ENCODE data around the gene SPDEF.

Gene SPDEF

GRCh38 chr6:34589691-34590090, 33.6 kb upstream of the SPDEF start:
- peaks cover 13% of the 10 kb centered on the region for H3K4me1 ChIP-seq (ENCODE audit: control insufficient read depth, insufficient read depth, low read depth, low read length)
- peaks cover 27 to 40% of the 10 kb centered on the region in 2 experiments for H3K36me3 ChIP-seq (ENCODE audit: control insufficient read depth in 1 of 2, insufficient read depth in 2 of 2, low read depth in 1 of 2, low read length in 2 of 2)
- H3K27ac ChIP-seq (ENCODE audit: low read length, poor library complexity, severe bottlenecking) = no peak overlapping the region
- DNase-seq = no peak
- no peak overlapping the region for H2BK15ac ChIP-seq (ENCODE audit: low read depth, poor library complexity, severe bottlenecking)
- H2BK120ac ChIP-seq (ENCODE audit: low read depth, low read length) = no peak overlapping the region
- peaks cover 72% of the 10 kb centered on the region for H3K79me1 ChIP-seq (replicated peaks; ENCODE audit: low read length, poor library complexity, severe bottlenecking)
- H2BK5ac ChIP-seq (ENCODE audit: low read depth, low read length, poor library complexity, severe bottlenecking) = no peak overlapping the region
- H4K91ac ChIP-seq (ENCODE audit: low read length) = no peak overlapping the region
- no peak overlapping the region for H3K9ac ChIP-seq (ENCODE audit: low read length)
- no peak overlapping the region for H3K23ac ChIP-seq (ENCODE audit: low read length in 2 of 2)
- H3K18ac ChIP-seq (ENCODE audit: low read depth in 1 of 2, low read length in 2 of 2) = no peak overlapping the region
- no peak overlapping the region for H3K4me2 ChIP-seq (ENCODE audit: low read length, poor library complexity, severe bottlenecking)
- 84% methylated on average over 4 of the region's 5 CpGs for WGBS
- no peak overlapping the region for H3K14ac ChIP-seq (ENCODE audit: low read length in 2 of 2)
- no peak overlapping the region for H4K8ac ChIP-seq (ENCODE audit: low read length)
- no peaks in the 10 kb centered on the region for H3K27me3 ChIP-seq (ENCODE audit: control insufficient read depth in 1 of 2, insufficient read depth in 1 of 2, low read length in 2 of 2)
- H2AFZ ChIP-seq (ENCODE audit: low read depth, low read length) = no peak overlapping the region
- no peak overlapping the region for H2BK12ac ChIP-seq (ENCODE audit: low read length in 2 of 2)
- H3K4ac ChIP-seq (ENCODE audit: low read depth in 1 of 2, low read length in 2 of 2) = no peak overlapping the region
- H3K4me3 ChIP-seq (ENCODE audit: insufficient read depth in 1 of 2, low read depth in 1 of 2, low read length in 2 of 2) = no peak overlapping the region
- no peaks in the 10 kb centered on the region for H3K9me3 ChIP-seq (ENCODE audit: control insufficient read depth, low read length)
- no peak overlapping the region for H2AK5ac ChIP-seq (ENCODE audit: low read length, severe bottlenecking)

DNA sequence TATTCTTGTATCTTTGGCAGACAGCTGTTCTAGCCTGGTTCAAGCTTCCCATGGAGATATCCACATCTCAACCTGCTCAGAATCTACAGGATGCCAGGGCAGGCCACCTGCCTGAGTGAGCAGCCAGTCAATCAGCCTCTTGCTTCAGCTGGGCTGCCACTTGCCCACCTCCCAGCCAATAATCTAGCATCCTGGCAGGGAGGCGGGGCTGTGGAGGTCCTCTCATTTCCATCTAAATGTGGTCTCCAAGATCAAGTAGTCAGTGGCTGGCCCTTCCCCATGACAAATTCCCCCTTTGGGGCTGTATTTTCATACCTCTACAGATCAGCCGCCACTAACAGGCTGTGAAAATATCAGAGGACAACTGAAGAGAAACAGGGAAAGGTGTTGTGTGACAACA, 33.0 kb upstream of the SPDEF start:
- H3K4ac ChIP-seq (ENCODE audit: low read depth in 1 of 2, low read length in 2 of 2) = no peak overlapping the region
- H3K9ac ChIP-seq (ENCODE audit: low read length) = no peak overlapping the region
- no peak overlapping the region for H2BK15ac ChIP-seq (ENCODE audit: low read depth, poor library complexity, severe bottlenecking)
- no peak overlapping the region for H3K27ac ChIP-seq (ENCODE audit: low read length, poor library complexity, severe bottlenecking)
- H2AK5ac ChIP-seq (ENCODE audit: low read length, severe bottlenecking) = no peak overlapping the region
- no peaks in the 10 kb centered on the region for H3K27me3 ChIP-seq (ENCODE audit: control insufficient read depth in 1 of 2, insufficient read depth in 1 of 2, low read length in 2 of 2)
- peaks cover 13% of the 10 kb centered on the region for H3K4me1 ChIP-seq (ENCODE audit: control insufficient read depth, insufficient read depth, low read depth, low read length)
- no peak overlapping the region for H2AFZ ChIP-seq (ENCODE audit: low read depth, low read length)
- H2BK12ac ChIP-seq (ENCODE audit: low read length in 2 of 2) = no peak overlapping the region
- H3K4me3 ChIP-seq (ENCODE audit: insufficient read depth in 1 of 2, low read depth in 1 of 2, low read length in 2 of 2) = no peak overlapping the region
- no peak overlapping the region for H2BK5ac ChIP-seq (ENCODE audit: low read depth, low read length, poor library complexity, severe bottlenecking)
- peaks cover 27 to 36% of the 10 kb centered on the region in 2 experiments for H3K36me3 ChIP-seq (ENCODE audit: control insufficient read depth in 1 of 2, insufficient read depth in 2 of 2, low read depth in 1 of 2, low read length in 2 of 2)
- no peak overlapping the region for H3K4me2 ChIP-seq (ENCODE audit: low read length, poor library complexity, severe bottlenecking)
- DNase-seq = no peak
- H3K23ac ChIP-seq (ENCODE audit: low read length in 2 of 2) = no peak overlapping the region
- no peak overlapping the region for H3K14ac ChIP-seq (ENCODE audit: low read length in 2 of 2)
- H4K8ac ChIP-seq (ENCODE audit: low read length) = no peak overlapping the region
- no peaks in the 10 kb centered on the region for H3K9me3 ChIP-seq (ENCODE audit: control insufficient read depth, low read length)
- H4K91ac ChIP-seq (ENCODE audit: low read length) = no peak overlapping the region
- no peak overlapping the region for H3K18ac ChIP-seq (ENCODE audit: low read depth in 1 of 2, low read length in 2 of 2)
- H3K79me1 ChIP-seq (replicated peaks; ENCODE audit: low read length, poor library complexity, severe bottlenecking) = peaks cover 68% of the 10 kb centered on the region
- no peak overlapping the region for H2BK120ac ChIP-seq (ENCODE audit: low read depth, low read length)
- WGBS = 91% methylated on average over 2 of the region's 2 CpGs

DNA sequence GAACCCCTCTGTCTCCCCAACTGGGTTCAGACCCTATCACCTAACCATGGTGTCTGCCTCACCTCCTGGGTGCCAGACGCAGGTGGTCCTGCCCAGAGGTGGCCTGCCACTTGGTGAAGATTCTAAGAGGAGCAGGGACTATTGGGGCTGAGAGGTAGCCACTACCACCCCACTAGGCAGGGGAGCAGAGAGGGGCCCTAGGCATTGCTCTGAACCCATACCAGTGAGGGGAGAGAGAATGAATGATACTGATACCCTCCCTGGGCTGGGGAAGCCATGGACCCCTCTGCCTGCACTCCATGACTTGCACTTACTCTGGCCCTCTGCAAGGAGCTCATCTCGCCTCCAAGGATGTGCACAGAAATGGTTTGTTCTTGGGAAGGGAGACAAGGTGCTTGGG, 31.7 kb upstream of the SPDEF start:
- no peak overlapping the region for H2BK5ac ChIP-seq (ENCODE audit: low read depth, low read length, poor library complexity, severe bottlenecking)
- H2AFZ ChIP-seq (ENCODE audit: low read depth, low read length) = no peak overlapping the region
- no peak overlapping the region for H3K9ac ChIP-seq (ENCODE audit: low read length)
- H3K9me3 ChIP-seq (ENCODE audit: control insufficient read depth, low read length) = no peaks in the 10 kb centered on the region
- H3K18ac ChIP-seq (ENCODE audit: low read depth in 1 of 2, low read length in 2 of 2) = no peak overlapping the region
- H3K4me2 ChIP-seq (ENCODE audit: low read length, poor library complexity, severe bottlenecking) = no peak overlapping the region
- H3K4me3 ChIP-seq (ENCODE audit: insufficient read depth in 1 of 2, low read depth in 1 of 2, low read length in 2 of 2) = no peak overlapping the region
- H2BK120ac ChIP-seq (ENCODE audit: low read depth, low read length) = no peak overlapping the region
- no peak overlapping the region for H3K14ac ChIP-seq (ENCODE audit: low read length in 2 of 2)
- no peak overlapping the region for H2BK15ac ChIP-seq (ENCODE audit: low read depth, poor library complexity, severe bottlenecking)
- H3K4me1 ChIP-seq (ENCODE audit: control insufficient read depth, insufficient read depth, low read depth, low read length) = peaks cover 13% of the 10 kb centered on the region
- H3K27me3 ChIP-seq (ENCODE audit: control insufficient read depth in 1 of 2, insufficient read depth in 1 of 2, low read length in 2 of 2) = no peaks in the 10 kb centered on the region
- H3K79me1 ChIP-seq (replicated peaks; ENCODE audit: low read length, poor library complexity, severe bottlenecking) = peaks cover 71% of the 10 kb centered on the region
- H3K36me3 ChIP-seq (ENCODE audit: control insufficient read depth in 1 of 2, insufficient read depth in 2 of 2, low read depth in 1 of 2, low read length in 2 of 2) = peaks cover 29 to 36% of the 10 kb centered on the region in 2 experiments
- H4K8ac ChIP-seq (ENCODE audit: low read length) = no peak overlapping the region
- no peak overlapping the region for H3K27ac ChIP-seq (ENCODE audit: low read length, poor library complexity, severe bottlenecking)
- no peak for DNase-seq
- H2BK12ac ChIP-seq (ENCODE audit: low read length in 2 of 2) = no peak overlapping the region
- no peak overlapping the region for H4K91ac ChIP-seq (ENCODE audit: low read length)
- 100% methylated on average over 1 of the region's 2 CpGs for WGBS
- H2AK5ac ChIP-seq (ENCODE audit: low read length, severe bottlenecking) = no peak overlapping the region
- no peak overlapping the region for H3K23ac ChIP-seq (ENCODE audit: low read length in 2 of 2)
- no peak overlapping the region for H3K4ac ChIP-seq (ENCODE audit: low read depth in 1 of 2, low read length in 2 of 2)

GRCh38 chr6:34587325-34587724, 31.2 kb upstream of the SPDEF start:
- H3K27ac ChIP-seq (ENCODE audit: low read length, poor library complexity, severe bottlenecking) = no peak overlapping the region
- no peak overlapping the region for H2AK5ac ChIP-seq (ENCODE audit: low read length, severe bottlenecking)
- H2AFZ ChIP-seq (ENCODE audit: low read depth, low read length) = no peak overlapping the region
- WGBS = 100% methylated on average over 2 of the region's 2 CpGs
- H2BK12ac ChIP-seq (ENCODE audit: low read length in 2 of 2) = no peak overlapping the region
- peaks cover 29 to 38% of the 10 kb centered on the region in 2 experiments for H3K36me3 ChIP-seq (ENCODE audit: control insufficient read depth in 1 of 2, insufficient read depth in 2 of 2, low read depth in 1 of 2, low read length in 2 of 2)
- H3K18ac ChIP-seq (ENCODE audit: low read depth in 1 of 2, low read length in 2 of 2) = no peak overlapping the region
- H3K4me1 ChIP-seq (ENCODE audit: control insufficient read depth, insufficient read depth, low read depth, low read length) = peaks cover 13% of the 10 kb centered on the region
- no peak overlapping the region for H3K4me2 ChIP-seq (ENCODE audit: low read length, poor library complexity, severe bottlenecking)
- no peak overlapping the region for H3K4me3 ChIP-seq (ENCODE audit: insufficient read depth in 1 of 2, low read depth in 1 of 2, low read length in 2 of 2)
- no peak overlapping the region for H4K91ac ChIP-seq (ENCODE audit: low read length)
- H2BK120ac ChIP-seq (ENCODE audit: low read depth, low read length) = no peak overlapping the region
- H3K14ac ChIP-seq (ENCODE audit: low read length in 2 of 2) = no peak overlapping the region
- no peak overlapping the region for H2BK5ac ChIP-seq (ENCODE audit: low read depth, low read length, poor library complexity, severe bottlenecking)
- H3K23ac ChIP-seq (ENCODE audit: low read length in 2 of 2) = no peak overlapping the region
- peaks cover 72% of the 10 kb centered on the region for H3K79me1 ChIP-seq (replicated peaks; ENCODE audit: low read length, poor library complexity, severe bottlenecking)
- no peak for DNase-seq
- no peaks in the 10 kb centered on the region for H3K27me3 ChIP-seq (ENCODE audit: control insufficient read depth in 1 of 2, insufficient read depth in 1 of 2, low read length in 2 of 2)
- H3K4ac ChIP-seq (ENCODE audit: low read depth in 1 of 2, low read length in 2 of 2) = no peak overlapping the region
- no peak overlapping the region for H2BK15ac ChIP-seq (ENCODE audit: low read depth, poor library complexity, severe bottlenecking)
- H3K9ac ChIP-seq (ENCODE audit: low read length) = no peak overlapping the region
- no peak overlapping the region for H4K8ac ChIP-seq (ENCODE audit: low read length)
- H3K9me3 ChIP-seq (ENCODE audit: control insufficient read depth, low read length) = no peaks in the 10 kb centered on the region
